Lower leg skin (tissue), 3 donors: ENCODE data around the gene STARD10.

Experiments used
- POLR2A ChIP-seq, 2 donors: fragments of 450-650 bp; IDR thresholded peaks; one replicate each; pipeline ENCODE4 v1.6.1; 2016 to 2017; ENCODE audit warnings: antibody characterized with exemption in 2 of 2, mild to moderate bottlenecking in 1 of 2, moderate library complexity in 1 of 2
- TF ChIP-seq, protein P1 (sequence below), 3 donors: fragments of 450-650 bp; IDR thresholded peaks; one replicate each; pipeline ENCODE4 v1.5.1; 2016; ENCODE audit warnings: antibody characterized with exemption in 3 of 3, mild to moderate bottlenecking in 3 of 3, moderate library complexity in 2 of 3

DNA sequence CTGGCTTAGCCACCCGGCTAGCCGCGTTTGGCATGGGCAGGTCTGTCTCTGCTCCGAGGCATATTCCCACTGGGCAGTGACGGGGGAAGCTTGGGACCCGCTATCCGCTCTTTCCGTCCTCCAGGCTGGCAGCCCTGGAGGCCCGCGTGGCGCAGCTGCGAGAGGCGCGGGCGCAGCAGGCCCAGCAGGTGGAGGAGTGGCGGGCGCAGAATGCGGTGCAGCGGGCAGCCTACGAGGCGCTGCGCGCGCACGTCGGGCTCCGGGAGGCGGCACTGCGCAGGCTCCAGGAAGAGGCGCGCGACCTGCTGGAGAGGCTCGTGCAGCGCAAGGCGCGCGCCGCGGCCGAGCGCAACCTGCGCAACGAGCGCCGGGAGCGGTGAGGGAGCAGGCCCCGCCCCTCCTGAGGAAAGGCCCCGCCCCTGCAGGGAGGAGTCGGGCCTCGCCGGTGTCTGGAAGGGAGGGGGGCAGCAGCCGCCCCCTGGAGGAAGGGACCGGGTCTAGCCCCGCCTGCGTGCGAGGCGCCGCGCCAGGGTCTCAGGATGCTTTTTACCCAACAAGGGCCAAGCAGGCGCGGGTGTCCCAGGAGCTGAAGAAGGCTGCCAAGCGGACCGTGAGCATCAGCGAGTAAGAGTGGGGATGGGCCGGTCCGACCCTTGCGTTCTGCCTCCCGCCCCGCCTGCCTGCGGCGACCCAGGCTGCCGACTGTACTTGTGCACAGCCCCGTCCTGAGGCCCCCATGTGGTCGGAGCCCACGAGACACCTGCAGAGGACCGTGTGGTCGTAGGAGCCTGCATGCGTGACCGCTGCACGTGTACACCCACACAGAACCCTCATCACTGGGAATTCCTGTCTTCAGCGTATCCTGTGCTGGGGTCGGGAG, 28.3 kb upstream of the STARD10 start:
- TF ChIP-seq POLR2A (IDR thresholded peaks at IDR 0.05), result no peak
- TF ChIP-seq, protein P1, sequence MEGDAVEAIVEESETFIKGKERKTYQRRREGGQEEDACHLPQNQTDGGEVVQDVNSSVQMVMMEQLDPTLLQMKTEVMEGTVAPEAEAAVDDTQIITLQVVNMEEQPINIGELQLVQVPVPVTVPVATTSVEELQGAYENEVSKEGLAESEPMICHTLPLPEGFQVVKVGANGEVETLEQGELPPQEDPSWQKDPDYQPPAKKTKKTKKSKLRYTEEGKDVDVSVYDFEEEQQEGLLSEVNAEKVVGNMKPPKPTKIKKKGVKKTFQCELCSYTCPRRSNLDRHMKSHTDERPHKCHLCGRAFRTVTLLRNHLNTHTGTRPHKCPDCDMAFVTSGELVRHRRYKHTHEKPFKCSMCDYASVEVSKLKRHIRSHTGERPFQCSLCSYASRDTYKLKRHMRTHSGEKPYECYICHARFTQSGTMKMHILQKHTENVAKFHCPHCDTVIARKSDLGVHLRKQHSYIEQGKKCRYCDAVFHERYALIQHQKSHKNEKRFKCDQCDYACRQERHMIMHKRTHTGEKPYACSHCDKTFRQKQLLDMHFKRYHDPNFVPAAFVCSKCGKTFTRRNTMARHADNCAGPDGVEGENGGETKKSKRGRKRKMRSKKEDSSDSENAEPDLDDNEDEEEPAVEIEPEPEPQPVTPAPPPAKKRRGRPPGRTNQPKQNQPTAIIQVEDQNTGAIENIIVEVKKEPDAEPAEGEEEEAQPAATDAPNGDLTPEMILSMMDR (IDR thresholded peaks at IDR 0.05), result no peak
